ENCODE measurements around the gene ZNF701. TPM values are rescaled to one million over a fixed set of nuclear protein-coding genes. Genes with fewer than 3 reads are reported as not detected.
"Not testable (repeated sequence)": the region's sequence is repeated elsewhere in the genome, so short reads cannot be mapped to it uniquely, and the experiment has no call there.

ZNF701 gene
- total RNA-seq, 1 experiment from 2014 or later = 5.4 TPM

DNA sequence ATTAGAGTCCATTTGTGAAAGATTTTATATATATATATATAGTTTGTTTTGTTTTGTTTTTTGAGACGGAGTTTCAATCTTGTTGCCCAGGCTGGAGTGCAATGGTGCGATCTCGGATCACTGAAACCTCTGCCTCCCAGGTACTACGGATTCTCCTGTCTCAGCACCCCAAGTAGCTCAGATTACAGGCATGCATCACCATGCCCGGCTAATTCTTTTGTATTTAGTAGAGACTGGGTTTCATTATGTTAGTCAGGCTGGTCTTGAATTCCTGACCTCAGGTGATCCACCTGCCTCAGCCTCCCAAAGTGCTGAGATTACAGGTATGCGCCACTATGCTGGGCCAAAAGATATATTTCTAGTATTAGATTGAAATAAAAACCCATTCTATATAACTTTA lies 4.0 kb upstream of the ZNF701 start:
- no peak for DNase-seq (ENCODE audit: low spot score)

DNA sequence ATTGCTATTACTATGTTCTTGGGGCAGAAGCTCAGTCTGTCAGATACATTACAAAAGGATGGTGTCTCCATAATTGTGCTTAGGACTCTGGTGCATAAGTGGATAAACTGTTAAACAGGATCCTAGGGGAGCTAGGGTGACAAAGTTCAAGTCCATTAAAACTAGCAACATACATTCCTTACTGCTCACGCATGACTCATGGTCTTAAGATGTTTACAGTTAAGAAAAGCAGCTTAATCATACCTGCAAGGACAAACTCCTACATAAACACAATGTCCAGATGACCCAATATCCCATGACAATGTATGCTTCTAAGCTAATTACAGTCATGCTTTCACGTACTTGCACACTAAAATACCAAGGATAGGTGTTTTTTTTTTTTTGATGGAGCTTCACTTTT lies 3.5 kb upstream of the ZNF701 start:
- peak; percentile 72 for DNase-seq (ENCODE audit: low spot score)

GRCh38 chr19:52567921-52568320 lies 2.2 kb upstream of the ZNF701 start:
- no peak for DNase-seq (ENCODE audit: low spot score)

- not testable (repeated sequence) for DNase-seq (ENCODE audit: low spot score)
Observed at GRCh38 chr19:52569638-52569999, 468 bp upstream of the ZNF701 start.

- DNase-seq (ENCODE audit: low spot score) = no peak
Observed at GRCh38 chr19:52584736-52585440, 14.8 kb downstream of the ZNF701 start.

- no peak for DNase-seq (ENCODE audit: low spot score)
Observed at GRCh38 chr19:52585604-52586003, 15.5 kb downstream of the ZNF701 start.

GRCh38 chr19:52590728-52591127 lies 20.6 kb downstream of the ZNF701 start:
- DNase-seq (ENCODE audit: low spot score) = no peak

- DNase-seq (ENCODE audit: low spot score) = no peak
Observed at GRCh38 chr19:52592301-52592700, 22.2 kb downstream of the ZNF701 start.

GRCh38 chr19:52593441-52593840 lies 23.4 kb downstream of the ZNF701 start:
- not testable (repeated sequence) for DNase-seq (ENCODE audit: low spot score)

DNA sequence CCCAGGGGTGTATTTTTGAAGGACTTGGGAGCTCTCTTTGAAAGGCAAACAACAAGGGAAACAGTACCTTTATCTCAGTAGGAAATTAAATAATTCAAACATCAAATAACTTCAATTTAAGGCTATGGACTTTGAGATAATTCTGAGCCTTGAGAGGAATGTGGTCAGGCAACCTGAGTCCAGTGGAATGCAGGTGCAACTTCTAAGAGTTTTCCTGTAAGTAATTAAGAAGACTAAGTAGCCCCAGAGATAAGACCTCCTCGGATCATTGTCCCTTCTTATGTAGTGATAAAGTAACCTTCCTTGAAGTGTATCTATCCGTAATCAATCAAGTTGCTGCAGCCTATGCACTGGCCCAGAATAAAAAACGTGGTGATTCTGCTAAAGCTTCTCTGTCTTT lies 29.2 kb downstream of the ZNF701 start:
- no peak for DNase-seq (ENCODE audit: low spot score)

DNA sequence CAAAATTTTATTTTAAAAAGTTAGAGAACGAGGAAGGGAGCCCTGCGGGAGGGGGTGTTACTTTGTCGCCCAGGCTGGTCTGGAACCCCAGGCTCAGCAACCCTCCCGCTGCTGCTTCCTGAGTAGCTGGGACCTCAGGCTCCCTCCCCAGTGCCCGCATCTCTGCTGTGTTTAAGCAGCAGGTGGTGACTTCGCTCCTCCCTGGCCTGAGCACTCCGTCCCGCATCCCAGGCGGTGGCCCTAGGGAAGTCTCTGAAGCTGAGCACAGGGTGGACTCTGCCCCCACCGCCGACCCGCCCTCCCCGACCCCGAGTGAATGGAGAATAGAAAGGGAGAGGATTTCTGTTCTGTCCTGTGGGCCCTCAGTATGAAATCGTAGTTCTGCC lies 30.5 kb downstream of the ZNF701 start:
- no peak for DNase-seq (ENCODE audit: low spot score)

DNA sequence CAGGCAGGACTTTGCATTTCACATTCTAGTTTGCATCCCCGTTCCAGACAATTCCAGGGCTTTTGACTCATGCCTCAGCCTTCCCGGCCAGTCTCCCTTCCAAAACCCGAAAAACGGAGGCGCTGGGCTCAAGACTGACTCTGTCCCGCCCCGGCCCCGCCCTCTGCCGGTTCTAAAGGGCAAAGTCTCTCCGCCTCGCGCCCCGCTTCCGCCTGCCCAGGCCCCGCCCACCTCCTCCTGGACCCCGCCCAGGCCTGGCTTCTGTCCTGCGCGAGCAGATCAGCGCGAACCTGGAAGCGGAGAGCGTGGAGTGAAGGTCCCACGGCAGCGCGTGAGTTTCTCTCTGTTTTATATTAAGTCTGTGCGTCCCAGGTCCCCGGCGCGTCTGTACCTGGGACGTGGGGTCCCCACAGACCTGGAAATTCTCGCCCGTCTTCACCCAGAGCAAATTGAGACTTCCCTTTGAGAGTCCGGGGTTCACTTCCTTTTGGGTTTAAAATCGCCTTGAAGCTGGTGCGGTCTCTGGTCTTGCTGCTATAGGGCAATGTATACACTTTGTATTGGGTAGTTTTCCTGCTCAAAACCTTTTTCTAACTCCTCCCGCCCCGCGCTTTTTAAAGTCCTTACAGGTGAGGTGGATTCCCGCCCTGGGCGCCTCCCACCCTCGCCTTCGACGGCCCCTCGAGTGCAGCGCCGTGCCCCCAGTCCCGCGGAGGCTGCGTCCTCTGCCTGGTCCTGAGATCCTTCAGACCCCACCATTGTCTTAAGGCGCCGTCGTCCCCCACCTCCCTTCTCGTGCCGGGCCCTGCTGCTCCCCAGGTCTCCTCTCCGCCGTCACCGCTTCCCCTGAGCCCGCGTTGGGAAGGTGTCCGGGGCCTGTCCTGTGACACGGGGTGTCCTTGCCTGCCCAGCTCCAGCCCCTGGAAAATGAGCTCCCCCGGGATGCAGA lies 31.2 kb downstream of the ZNF701 start:
- DNase-seq (ENCODE audit: low spot score) = peak; percentile 83

DNA sequence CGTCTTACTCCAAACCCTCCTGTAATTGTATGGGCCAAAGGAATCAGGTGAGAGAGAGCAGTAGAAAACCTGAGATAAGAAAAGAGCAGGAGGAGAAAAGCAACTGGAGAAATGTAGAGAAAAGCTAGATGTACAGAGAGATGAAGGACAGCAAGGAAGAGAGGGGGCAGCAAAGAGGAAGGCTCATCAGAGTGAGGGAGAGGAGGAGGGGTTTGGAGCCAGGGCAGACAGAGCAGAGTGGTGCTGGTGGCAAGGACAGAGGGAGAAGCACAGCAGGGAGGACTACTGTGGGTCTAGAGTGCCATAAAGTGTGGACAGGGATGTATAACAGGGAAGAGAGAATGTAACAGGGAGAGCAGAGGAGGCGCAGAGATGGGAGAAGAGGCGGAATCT lies 31.9 kb downstream of the ZNF701 start:
- not testable (repeated sequence) for DNase-seq (ENCODE audit: low spot score)

DNA sequence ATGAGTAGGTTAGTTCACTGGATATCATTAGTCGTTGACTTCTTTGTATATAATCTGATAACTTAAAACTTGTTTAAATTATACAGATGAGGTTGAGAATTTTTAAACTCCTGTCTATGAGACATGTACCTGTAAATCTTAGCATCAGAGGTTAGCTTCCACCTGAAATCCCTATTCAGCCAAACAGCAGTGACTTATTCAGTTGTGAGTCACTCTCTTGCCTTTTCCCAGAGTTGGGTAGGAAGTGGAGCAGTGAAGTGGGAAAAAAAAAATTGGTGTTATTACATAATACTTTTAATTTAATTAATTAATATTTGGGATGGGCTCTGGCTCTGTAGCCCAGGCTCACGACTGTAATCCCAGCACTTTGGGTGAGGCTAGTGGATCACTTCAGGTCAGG lies 32.9 kb downstream of the ZNF701 start:
- DNase-seq (ENCODE audit: low spot score) = no peak

GRCh38 chr19:52603558-52604207 lies 33.6 kb downstream of the ZNF701 start:
- no peak for DNase-seq (ENCODE audit: low spot score)

- DNase-seq (ENCODE audit: low spot score) = no peak
Observed at GRCh38 chr19:52613299-52613906, 43.3 kb downstream of the ZNF701 start.

- DNase-seq (ENCODE audit: low spot score) = no peak
Observed at GRCh38 chr19:52621376-52621775, 51.3 kb downstream of the ZNF701 start.

GRCh38 chr19:52622261-52622660 lies 52.2 kb downstream of the ZNF701 start:
- no peak for DNase-seq (ENCODE audit: low spot score)

- DNase-seq (ENCODE audit: low spot score) = no peak
Observed at GRCh38 chr19:52626915-52627314, 56.8 kb downstream of the ZNF701 start.

DNA sequence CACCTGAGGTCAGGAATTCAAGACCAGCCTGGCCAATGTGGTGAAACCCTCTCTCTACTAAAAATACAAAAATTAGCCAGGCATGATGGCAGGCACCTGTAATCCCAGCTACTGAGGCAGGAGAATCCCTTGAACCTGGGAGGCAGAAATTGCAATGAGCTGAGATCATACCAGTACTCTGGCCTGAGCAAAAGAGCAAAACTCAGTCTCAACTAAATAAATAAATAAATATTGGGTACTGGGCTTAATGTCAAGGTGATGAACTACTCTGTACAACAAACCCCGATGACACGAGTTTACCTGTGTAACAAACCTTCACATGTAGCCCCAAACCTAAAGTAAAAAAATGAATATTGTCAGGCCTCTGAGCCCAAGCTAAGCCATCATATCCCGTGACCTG lies 57.4 kb downstream of the ZNF701 start:
- DNase-seq (ENCODE audit: low spot score) = not testable (repeated sequence)

- DNase-seq (ENCODE audit: low spot score) = no peak
Observed at GRCh38 chr19:52635786-52636570, 65.9 kb downstream of the ZNF701 start.

All from H4 (cell line).